ENCODE results near the gene PCGF6.
"Not testable (repeated sequence)": the region's sequence is repeated elsewhere in the genome, so short reads cannot be mapped to it uniquely, and the experiment has no call there.

PCGF6 gene

GRCh38 chr10:103367782-103368518, 17.0 kb upstream of the PCGF6 start, which contains the start of gene TAF5:
TAF5 (plus strand) TSS chr10:103367976; CDS start chr10:103367990, 14 bp downstream.
- peak within 1 kb of the TSS; percentile 60 for H3K27ac ChIP-seq (ENCODE audit: poor library complexity, severe bottlenecking)
- TF ChIP-seq, protein P1, sequence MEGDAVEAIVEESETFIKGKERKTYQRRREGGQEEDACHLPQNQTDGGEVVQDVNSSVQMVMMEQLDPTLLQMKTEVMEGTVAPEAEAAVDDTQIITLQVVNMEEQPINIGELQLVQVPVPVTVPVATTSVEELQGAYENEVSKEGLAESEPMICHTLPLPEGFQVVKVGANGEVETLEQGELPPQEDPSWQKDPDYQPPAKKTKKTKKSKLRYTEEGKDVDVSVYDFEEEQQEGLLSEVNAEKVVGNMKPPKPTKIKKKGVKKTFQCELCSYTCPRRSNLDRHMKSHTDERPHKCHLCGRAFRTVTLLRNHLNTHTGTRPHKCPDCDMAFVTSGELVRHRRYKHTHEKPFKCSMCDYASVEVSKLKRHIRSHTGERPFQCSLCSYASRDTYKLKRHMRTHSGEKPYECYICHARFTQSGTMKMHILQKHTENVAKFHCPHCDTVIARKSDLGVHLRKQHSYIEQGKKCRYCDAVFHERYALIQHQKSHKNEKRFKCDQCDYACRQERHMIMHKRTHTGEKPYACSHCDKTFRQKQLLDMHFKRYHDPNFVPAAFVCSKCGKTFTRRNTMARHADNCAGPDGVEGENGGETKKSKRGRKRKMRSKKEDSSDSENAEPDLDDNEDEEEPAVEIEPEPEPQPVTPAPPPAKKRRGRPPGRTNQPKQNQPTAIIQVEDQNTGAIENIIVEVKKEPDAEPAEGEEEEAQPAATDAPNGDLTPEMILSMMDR (IDR thresholded peaks at IDR 0.05; ENCODE audit: poor library complexity, severe bottlenecking): no peak
- H3K36me3 ChIP-seq (ENCODE audit: low read depth): 0 out of 2 replicates have a peak, but pooled peaks cover 4% of the 10 kb centered on the region
- DNase-seq (ENCODE audit: low spot score) (peak; percentile 91), ATAC-seq (ENCODE audit: low read depth) (peak; percentile 61)
- H3K4me3 ChIP-seq (ENCODE audit: severe bottlenecking): peak within 1 kb of the TSS; percentile 65
- H3K4me1 ChIP-seq (ENCODE audit: insufficient read depth, poor library complexity, severe bottlenecking): peaks cover 8% of the 10 kb centered on the region
- H3K27me3 ChIP-seq (ENCODE audit: insufficient read depth, poor library complexity, severe bottlenecking): no peaks in the 10 kb centered on the region
- H3K9me3 ChIP-seq (ENCODE audit: severe bottlenecking): no peaks in the 10 kb centered on the region

DNA sequence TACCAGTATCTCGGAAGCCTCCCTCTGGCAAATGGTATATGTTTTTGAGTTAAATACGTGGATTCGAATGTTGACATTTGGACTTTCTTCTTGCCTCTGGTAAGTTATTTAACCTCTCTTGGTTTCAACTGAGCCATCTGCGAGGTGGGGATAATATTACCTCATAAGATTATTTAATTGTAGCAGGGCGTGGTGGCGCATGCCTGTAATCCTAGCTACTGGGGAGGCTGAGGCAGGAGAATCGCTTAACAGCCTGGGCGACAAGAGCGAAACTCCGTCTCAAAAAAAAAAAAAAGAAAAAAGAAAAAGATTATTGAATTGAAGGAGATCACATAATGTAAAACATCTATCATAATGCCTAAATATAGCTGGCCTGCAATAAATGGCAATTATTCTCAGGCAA, 16.4 kb upstream of the PCGF6 start:
- Histone ChIP-seq H3K27ac (ENCODE audit: poor library complexity, severe bottlenecking) (peak overlapping the region; percentile 60), H3K4me1 (ENCODE audit: insufficient read depth, poor library complexity, severe bottlenecking) (peaks cover 8% of the 10 kb centered on the region), H3K4me3 (ENCODE audit: severe bottlenecking) (peak overlapping the region; percentile 65), H3K36me3 (ENCODE audit: low read depth) (0 out of 2 replicates have a peak, but pooled peaks cover 4% of the 10 kb centered on the region), H3K9me3 (ENCODE audit: severe bottlenecking) (no peaks in the 10 kb centered on the region), H3K27me3 (ENCODE audit: insufficient read depth, poor library complexity, severe bottlenecking) (no peaks in the 10 kb centered on the region)
- no peak for ATAC-seq (ENCODE audit: low read depth)
- DNase-seq (ENCODE audit: low spot score): no peak
- TF ChIP-seq, protein P1 (IDR thresholded peaks at IDR 0.05; ENCODE audit: poor library complexity, severe bottlenecking): no peak

- not testable (repeated sequence) for H3K36me3 ChIP-seq (ENCODE audit: low read depth); H3K4me1 ChIP-seq (ENCODE audit: insufficient read depth, poor library complexity, severe bottlenecking); H3K4me3 ChIP-seq (ENCODE audit: severe bottlenecking); H3K27ac ChIP-seq (ENCODE audit: poor library complexity, severe bottlenecking); H3K27me3 ChIP-seq (ENCODE audit: insufficient read depth, poor library complexity, severe bottlenecking); H3K9me3 ChIP-seq (ENCODE audit: severe bottlenecking)
- peak; percentile 78 for ATAC-seq (ENCODE audit: low read depth)
- DNase-seq (ENCODE audit: low spot score): peak; percentile 71
Observed at GRCh38 chr10:103360791-103361190, 9.9 kb upstream of the PCGF6 start.

DNA sequence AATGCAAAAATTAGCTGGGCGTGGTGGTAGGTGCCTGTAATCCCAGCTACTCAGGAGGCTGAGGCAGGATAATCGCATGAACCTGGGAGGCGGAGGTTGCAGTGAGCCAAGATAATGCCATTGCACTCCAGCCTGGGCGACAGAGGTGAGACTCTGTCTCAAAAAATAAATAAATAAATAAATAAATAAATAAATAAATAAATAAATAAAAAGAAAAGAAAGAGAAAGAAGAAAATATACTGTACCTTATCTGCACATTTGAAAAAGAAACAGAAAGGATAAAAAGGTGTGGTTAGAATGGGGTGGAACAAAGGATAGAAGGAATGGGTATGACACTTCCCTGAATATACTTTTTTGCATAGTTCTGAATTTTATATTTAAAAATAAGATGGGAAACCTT, 8.6 kb upstream of the PCGF6 start:
- DNase-seq (ENCODE audit: low spot score); H3K36me3 ChIP-seq (ENCODE audit: low read depth); ATAC-seq (ENCODE audit: low read depth); H3K9me3 ChIP-seq (ENCODE audit: severe bottlenecking); H3K4me3 ChIP-seq (ENCODE audit: severe bottlenecking); H3K27ac ChIP-seq (ENCODE audit: poor library complexity, severe bottlenecking); H3K27me3 ChIP-seq (ENCODE audit: insufficient read depth, poor library complexity, severe bottlenecking); H3K4me1 ChIP-seq (ENCODE audit: insufficient read depth, poor library complexity, severe bottlenecking): not testable (repeated sequence)

- DNase-seq (ENCODE audit: low spot score) (no peak), ATAC-seq (ENCODE audit: low read depth) (0 out of 3 replicates have a peak, but pooled peaks have one; percentile 6)
- Histone ChIP-seq H3K4me1 (ENCODE audit: insufficient read depth, poor library complexity, severe bottlenecking) (peaks cover 8% of the 10 kb centered on the region), H3K4me3 (ENCODE audit: severe bottlenecking) (no peak overlapping the region), H3K36me3 (ENCODE audit: low read depth) (no peaks in the 10 kb centered on the region), H3K27ac (ENCODE audit: poor library complexity, severe bottlenecking) (no peak overlapping the region), H3K27me3 (ENCODE audit: insufficient read depth, poor library complexity, severe bottlenecking) (no peaks in the 10 kb centered on the region), H3K9me3 (ENCODE audit: severe bottlenecking) (no peaks in the 10 kb centered on the region)
- TF ChIP-seq, protein P1 (IDR thresholded peaks at IDR 0.05; ENCODE audit: poor library complexity, severe bottlenecking): no peak
Observed at GRCh38 chr10:103355906-103356599, 5.1 kb upstream of the PCGF6 start.

DNA sequence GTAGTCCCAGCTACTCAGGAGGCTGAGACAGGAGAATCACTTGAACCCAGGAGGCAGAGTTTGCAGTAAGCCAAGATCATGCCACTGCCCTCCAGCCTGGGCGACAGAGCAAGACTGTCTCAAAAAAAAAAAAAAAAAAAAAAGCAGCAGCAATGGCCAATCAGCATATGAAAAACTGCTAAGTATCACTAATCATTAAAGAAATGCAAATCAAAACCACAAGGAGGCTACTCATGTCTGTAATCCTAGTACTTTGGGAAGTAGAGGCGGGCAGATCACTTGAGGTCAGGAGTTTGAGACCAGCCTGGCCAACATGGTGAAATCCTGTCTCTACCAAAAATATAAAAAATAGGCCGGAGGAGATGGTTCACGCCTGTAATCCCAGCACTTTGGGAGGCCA, 3.6 kb upstream of the PCGF6 start:
- not testable (repeated sequence) for H3K27me3 ChIP-seq (ENCODE audit: insufficient read depth, poor library complexity, severe bottlenecking); DNase-seq (ENCODE audit: low spot score); H3K27ac ChIP-seq (ENCODE audit: poor library complexity, severe bottlenecking); H3K4me1 ChIP-seq (ENCODE audit: insufficient read depth, poor library complexity, severe bottlenecking); H3K36me3 ChIP-seq (ENCODE audit: low read depth); H3K4me3 ChIP-seq (ENCODE audit: severe bottlenecking); H3K9me3 ChIP-seq (ENCODE audit: severe bottlenecking); ATAC-seq (ENCODE audit: low read depth)

All from RWPE2 (cell line).